NCI-H1694 (cell line): Measurements from ENCODE around the gene XPO5.

Source experiments
- DNase-seq: peaks from one replicate; lab custom pipeline; 2025; lab: John Stamatoyannopoulos, UW

Gene XPO5

GRCh38 chr6:43497689-43498088 is 78.1 kb downstream of the XPO5 start:
- no peak for DNase-seq

DNA sequence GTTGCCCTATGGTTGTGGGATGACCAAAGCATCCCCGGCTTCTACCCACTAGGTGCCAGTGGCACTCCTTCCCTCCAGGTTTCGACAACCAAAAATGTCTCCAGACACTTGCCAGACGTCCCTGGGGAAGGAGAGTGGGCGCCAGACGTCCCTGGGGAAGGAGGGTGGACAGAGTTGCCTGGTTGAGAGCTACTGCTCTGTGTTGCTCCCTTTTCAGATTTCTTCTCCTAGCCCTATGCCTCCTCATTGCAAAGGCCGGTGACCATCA is 78.8 kb downstream of the XPO5 start:
- DNase-seq: no peak

DNA sequence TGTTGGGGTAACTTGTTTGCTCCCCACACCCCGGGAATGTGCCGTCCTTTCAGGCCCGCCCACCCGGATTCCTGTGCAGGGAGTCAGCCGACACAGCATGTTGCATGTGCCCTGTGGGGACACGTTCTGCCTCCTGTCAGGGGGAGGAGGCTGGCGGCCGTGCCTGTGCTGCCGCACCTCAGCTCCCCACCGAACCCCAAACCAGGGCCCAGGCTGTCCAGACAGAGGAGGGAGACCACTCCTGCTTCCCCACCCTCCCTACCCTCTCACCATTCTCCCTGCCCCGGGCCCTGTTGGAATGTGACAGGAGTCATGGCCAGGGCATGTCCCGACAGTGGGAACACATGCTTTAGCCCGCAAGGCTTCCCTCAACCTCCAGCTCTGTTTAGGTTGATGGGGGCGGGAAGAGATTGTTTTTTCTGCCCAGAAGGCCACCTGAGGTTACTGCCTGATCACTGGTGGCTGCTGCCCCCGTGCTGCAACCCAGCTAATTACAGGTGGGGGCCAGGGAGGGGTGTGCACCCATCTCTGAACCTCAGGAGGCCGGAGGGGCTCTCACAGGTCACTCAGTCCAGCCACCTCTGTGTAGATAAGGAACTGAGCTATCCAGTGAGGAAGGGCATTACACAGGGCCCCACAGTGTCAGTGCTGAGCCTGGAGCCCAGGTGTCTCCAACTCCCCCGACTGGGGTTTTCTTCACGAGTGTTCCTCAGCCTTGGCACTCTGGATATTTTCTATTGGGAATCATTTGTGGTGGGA is 79.3 kb downstream of the XPO5 start:
- DNase-seq: peak; percentile 14

DNA sequence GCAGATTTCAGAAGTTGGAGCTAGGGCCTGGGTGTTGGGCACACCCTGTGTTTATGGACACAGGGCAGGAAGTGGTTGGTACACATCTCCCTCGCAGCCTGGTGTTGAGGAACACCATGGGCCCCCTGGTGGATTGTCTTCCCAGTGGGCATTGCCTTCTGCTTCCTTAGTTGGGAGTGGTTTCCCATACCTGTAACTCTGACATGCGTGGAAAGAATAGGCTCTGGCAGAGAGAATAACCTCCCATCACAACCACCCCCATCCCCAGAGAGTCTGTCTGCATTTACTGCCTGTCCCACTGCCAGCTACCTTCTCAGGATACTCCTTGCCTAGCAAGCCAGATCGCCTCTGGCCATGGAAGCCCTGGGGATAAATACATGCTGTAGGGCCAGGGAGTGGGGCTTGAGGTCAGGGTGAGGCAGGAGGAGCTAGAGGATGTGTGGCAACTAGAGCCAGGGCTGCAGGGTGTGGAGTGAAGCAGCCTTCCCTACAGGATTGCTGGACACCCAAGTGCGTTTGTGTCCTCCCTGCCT is 80.4 kb downstream of the XPO5 start:
- no peak for DNase-seq

- no peak for DNase-seq
Measured at GRCh38 chr6:43494766-43495165, 81.1 kb downstream of the XPO5 start.

DNA sequence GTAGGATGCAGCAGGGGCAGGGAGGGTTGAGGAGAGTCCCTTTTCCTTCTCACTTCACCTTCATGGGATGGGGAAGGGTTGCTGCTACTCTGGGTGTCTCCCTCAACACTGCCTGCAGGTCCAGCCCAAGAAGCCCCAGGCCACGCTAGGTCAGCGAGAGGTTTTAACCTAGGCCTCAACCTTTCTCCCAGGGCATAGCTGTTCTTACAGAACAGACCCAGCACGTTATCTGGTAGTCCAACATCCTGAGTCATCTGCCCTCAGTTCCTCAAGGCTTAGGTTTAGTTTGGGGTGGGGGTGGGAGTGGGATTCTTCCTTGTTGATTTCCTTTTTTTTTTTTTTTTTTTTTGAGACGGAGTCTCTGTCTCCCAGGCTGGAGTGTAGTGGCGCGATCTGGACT is 81.5 kb downstream of the XPO5 start:
- no peak for DNase-seq

DNA sequence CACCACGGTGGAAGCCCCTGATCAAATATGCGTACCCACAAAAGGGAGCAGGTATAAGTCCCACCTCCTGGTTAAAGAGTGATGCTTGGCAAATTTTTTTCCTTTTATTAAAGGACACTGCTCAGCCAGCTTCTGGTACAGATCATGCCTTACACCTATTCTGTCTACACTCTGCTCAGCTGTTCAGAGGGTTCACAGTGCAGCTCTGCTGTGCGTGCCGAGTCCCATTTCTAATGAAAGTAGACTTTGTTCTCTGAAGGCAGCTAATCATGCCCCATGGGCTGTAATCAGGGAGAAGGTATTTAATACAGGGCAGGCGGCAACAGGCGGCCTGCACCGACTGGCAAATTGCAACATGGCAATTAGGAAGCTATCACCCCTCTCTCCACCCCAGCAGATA is 82.0 kb downstream of the XPO5 start:
- DNase-seq: no peak

- no peak for DNase-seq
Measured at GRCh38 chr6:43493230-43493629, 82.6 kb downstream of the XPO5 start.

GRCh38 chr6:43492673-43493072 is 83.2 kb downstream of the XPO5 start:
- no peak for DNase-seq

DNA sequence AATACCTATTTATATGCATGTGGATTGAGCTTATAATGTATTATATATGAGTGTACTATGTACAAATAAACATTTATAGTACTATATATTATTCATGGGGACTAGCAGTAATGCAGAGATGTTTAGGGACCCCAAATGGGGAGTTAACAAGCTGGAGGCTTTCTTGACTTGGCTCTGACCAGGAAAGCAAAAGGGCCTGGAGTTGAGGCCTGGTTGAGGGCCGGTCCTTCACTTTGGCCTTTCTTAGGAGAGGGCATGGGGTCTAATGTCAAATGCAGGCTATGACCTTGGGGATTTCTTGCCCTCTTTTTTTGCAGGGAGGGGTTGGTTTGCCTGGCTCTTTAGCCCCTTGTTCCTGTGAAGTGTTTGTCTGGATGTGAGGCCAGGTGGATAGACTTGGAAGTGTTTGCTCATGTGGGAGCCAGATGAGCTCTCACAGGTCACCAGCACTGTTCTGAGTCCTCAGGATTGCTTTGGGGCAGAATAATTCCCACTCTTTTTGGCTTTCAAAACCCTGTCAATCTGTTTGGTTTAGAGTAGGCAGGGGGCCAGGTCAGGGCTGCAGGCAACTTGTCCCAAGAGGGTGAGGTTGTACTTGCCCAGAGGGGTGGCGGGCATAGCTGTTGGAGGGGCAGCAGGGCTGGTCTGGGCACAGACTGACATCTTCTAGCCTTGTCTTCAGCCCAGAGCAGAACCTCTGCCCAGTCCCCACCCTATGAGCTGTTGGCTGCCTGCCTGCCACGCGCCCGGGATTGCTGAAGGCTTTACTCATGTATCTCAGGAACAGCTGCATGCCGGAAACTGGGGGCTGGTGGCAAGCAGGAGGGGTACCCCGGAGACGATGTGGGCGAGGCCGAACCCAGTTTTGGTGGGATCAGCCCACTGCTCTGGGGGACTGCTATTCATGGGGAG is 83.8 kb downstream of the XPO5 start:
- no peak for DNase-seq

- no peak for DNase-seq
Measured at GRCh38 chr6:43490523-43490939, 85.3 kb downstream of the XPO5 start.

DNA sequence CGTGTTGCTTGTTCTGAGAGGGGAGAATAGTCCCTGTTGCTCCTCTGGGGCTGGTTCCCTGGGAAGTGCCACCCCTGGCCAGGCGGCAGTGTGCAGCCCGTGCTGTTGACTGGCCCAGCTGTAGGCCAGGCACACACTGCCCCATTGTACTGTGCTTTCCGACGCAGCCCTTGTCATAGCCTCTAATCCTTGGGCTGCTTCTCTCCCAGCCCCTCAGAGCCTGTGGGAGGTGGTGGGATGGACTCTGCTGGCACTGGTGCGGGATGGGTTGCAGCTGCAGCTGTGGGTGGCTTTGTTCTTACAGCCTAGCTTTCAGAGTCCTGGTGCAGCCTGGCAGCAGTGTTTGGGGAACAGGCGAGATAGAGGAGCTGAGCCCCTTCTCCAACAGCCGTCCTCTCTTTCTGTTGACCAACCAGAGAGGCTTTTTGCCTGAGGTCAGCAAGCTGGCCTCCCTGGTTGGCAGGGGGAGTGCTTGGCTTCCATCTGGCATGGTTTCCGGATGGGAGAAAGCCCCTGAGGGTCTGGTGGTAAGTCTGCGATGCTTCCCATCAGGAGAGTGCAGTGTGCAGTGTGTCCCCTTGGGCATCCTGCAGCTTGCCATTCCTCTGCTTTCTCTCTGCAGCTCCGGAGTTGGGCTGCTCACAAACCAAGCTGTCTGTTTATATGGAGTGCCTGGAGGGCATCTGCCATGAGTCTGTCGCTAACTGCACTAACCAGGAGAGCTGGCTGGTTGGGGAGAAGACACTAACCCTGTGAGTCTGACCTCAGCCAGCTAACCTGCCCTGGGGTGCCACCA is 86.4 kb downstream of the XPO5 start:
- peak; percentile 56 for DNase-seq

DNA sequence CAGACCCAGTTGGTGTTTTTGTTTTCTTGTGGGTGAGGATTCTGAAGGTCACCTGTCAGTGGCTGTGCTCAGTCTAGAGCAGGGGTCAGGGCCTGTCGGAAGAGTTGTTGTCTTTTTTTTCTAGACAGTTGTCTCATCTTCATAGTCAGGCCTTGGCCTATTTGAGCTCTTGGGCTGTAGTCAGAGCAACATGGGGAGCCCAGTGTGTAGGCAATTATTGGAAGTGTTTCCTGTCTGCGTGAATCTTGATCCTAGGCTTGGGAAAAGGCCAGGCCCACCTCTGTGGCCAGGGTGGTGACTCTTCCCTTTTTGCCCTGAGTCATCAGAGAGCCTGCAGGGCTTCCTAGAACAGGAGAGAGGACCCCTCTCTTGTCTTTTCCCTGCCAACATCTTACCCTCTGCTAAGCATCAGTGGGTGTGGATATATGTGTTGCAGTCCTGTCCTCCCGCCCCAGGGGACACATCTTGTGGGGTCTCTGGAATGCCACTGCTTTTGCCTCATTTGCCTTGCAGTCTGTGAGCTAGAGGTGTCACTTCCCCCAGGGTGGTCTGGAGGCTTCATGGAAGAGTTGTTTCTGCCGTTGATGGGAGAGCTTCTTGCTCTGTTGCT is 87.1 kb downstream of the XPO5 start:
- DNase-seq: no peak

DNA sequence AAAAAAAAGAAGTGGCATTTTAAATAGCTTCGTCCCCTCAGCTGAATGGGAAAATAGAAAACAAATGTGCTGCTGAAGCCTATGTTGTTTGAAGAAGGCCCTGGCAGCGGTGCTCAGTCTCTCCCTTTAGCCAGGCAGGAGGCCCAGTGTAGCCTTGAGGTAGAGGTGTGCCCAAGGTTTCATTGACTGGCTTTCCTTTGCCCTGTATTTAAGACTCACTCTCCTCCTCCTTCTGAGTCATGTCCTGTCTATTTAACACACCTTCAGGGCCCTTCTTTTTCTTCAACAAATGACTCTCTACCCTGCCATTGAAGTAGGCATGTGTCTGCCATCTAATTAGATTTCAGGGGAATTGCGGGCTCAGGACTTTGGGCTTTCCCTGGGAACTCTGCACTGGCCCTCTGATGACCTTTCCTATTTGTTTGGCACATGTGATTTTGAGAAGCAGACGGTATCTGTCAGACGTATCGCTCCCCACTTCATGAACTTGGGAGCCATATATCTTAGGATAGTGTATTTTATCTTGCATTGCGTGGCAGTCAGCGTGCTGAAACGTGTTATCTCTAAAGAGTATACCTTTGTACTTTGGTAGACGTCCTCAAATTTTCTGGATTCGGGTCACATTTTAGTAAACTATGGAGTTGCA is 94.1 kb downstream of the XPO5 start:
- DNase-seq: no peak

DNA sequence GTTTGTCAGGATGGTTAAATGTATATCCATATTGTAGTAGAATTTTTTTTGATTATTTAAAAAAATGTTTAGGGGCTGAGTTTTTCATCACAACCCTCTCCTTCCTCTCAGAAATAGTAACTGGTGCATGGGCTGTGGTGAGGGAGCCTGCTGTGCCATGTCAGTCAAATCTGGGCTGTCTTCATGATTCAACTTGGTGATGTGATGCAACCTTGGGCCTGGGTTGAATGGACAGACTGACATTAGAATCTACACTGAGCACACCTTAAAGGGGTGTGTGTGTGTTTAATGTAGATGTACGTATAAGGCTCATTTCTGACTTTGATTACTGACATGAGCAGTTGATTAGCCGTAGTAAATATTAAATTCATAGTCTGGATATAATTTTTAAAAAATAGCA is 94.8 kb downstream of the XPO5 start:
- DNase-seq: no peak

GRCh38 chr6:43478008-43478372 is 97.8 kb downstream of the XPO5 start:
- no peak for DNase-seq

- peak; percentile 88 for DNase-seq
Measured at GRCh38 chr6:43477235-43478007, 98.4 kb downstream of the XPO5 start, which contains the start of gene TJAP1. TJAP1 (plus strand) TSS chr6:43477570; CDS start chr6:43499002, 21,432 bp downstream.

- no peak for DNase-seq
Measured at GRCh38 chr6:43476746-43477145, 99.1 kb downstream of the XPO5 start.

DNA sequence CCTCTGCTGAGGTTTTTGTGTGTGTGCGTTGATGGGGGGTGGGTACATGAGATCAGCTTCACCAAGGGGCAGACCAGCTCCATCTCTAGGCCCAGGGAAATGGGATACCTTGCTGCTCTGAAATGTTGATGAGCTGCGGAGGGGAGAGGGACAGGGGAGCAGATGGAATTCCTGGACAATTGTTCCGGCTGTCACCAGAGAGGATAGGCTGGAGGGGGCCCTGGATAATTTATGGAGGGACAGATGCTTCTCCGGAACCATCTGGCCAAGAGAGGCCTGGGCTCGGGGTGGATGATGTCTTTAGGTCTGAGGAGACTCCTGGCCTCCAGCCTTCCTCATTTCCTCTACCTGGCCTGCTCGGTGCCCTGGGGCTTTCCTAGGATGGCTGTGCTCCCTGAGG is 100.3 kb downstream of the XPO5 start:
- no peak for DNase-seq

DNA sequence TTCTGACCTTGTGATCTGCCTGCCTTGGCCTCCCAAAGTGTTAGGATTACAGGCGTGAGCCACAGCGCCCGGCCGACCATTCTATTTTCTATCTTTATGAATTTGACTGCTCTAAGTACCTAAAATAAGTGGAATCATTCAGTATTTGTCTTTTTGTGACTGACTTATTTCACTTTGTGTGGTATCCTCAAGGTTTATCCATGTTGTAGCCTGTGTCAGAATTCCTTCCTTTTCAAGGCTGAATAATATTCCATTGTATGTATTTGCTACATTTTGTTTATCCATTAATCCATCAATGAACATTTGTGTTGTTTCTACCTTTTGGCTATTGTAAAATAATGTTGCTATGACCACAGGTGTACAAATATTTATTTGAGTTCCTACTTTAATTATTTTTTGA is 103.3 kb downstream of the XPO5 start:
- DNase-seq: no peak
